ENCODE results near the gene CHRDL2.

CHRDL2 gene

DNA sequence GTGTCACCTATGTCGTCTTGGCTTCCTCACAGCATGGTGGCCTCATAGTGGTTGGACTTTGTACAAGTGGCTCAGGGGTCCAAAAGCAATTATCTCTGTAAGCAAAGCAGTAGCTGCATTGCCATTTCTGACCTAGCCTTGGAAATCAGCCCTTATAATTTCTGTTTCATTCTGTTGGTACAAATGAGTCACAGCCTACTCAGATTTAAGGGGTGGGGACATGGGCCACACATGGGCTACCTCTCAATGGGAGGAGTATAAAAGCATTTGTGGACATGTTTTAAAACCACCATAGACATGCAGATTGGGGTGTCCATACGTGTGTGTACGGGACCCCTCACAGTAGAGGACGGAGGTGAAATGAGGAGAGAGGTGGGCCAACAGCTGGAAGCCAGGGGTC, 41.6 kb downstream of the CHRDL2 start:
- H3K4me1 ChIP-seq (ENCODE audit: control insufficient read depth in 2 of 2, insufficient read depth in 2 of 2, low read length in 2 of 2): no peaks in the 10 kb centered on the region
- no peaks in the 10 kb centered on the region for H3K9me3 ChIP-seq (ENCODE audit: control insufficient read depth in 2 of 2, low read length in 2 of 2)
- no peaks in the 10 kb centered on the region for H3K36me3 ChIP-seq (ENCODE audit: control insufficient read depth in 2 of 2, insufficient read depth in 2 of 2, low read length in 2 of 2)
- H3K27me3 ChIP-seq (ENCODE audit: control insufficient read depth in 2 of 2, insufficient read depth in 2 of 2, low read length in 2 of 2): no peaks in the 10 kb centered on the region
- no peak overlapping the region for H3K4me3 ChIP-seq (ENCODE audit: low read length in 2 of 2)
- no peak overlapping the region for H3K9ac ChIP-seq (ENCODE audit: low read depth in 1 of 2, low read length in 2 of 2)
- H3K27ac ChIP-seq (ENCODE audit: low read depth in 2 of 2, low read length in 2 of 2): no peak overlapping the region

DNA sequence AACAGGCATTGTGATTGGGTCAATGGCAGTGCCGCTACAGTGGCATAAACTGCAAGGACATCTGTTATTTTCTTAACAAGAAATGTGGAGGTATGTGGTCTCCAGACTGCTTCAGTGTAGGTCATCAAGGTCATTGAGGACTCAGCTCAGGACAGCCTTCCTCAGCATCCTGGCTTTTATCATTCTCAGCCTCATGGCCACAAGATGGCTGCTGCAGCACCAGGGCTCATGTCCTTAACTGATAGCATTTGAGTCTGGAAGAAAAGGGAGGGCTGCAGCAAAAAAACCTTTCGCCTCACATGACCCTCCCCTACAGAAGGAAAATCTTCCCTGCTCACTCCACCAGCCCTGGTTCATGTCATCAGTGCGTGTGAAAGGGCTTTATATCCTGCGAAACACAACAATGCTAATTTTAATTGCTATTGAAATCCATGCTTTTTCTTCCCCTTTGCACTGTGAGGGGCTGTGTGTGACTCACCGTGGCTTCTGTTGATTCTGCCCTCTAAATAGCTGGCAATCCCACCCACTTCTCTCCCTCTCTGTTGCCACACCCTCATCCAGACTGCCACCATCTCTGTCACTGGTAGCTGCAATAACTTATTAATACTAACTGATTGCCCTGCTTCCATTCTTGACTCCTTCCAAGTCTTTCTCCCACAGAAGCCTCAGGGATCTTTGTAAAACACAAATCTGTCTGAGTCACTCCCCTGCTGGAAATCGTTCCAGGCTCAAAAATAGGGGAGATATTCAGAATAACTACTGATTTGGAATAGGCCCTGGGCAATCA, 43.8 kb downstream of the CHRDL2 start:
- no peak overlapping the region for H3K9ac ChIP-seq (ENCODE audit: low read depth in 1 of 2, low read length in 2 of 2)
- H3K4me1 ChIP-seq (ENCODE audit: control insufficient read depth in 2 of 2, insufficient read depth in 2 of 2, low read length in 2 of 2): peaks cover 0 to 5% of the 10 kb centered on the region in 2 donors
- no peak overlapping the region for H3K27ac ChIP-seq (ENCODE audit: low read depth in 2 of 2, low read length in 2 of 2)
- H3K36me3 ChIP-seq (ENCODE audit: control insufficient read depth in 2 of 2, insufficient read depth in 2 of 2, low read length in 2 of 2): no peaks in the 10 kb centered on the region
- no peak overlapping the region for H3K4me3 ChIP-seq (ENCODE audit: low read length in 2 of 2)
- H3K27me3 ChIP-seq (ENCODE audit: control insufficient read depth in 2 of 2, insufficient read depth in 2 of 2, low read length in 2 of 2): peaks cover 2 to 5% of the 10 kb centered on the region in 2 donors
- H3K9me3 ChIP-seq (ENCODE audit: control insufficient read depth in 2 of 2, low read length in 2 of 2): no peaks in the 10 kb centered on the region

GRCh38 chr11:74686792-74687191, 44.4 kb downstream of the CHRDL2 start:
- peaks cover 0 to 5% of the 10 kb centered on the region in 2 donors for H3K4me1 ChIP-seq (ENCODE audit: control insufficient read depth in 2 of 2, insufficient read depth in 2 of 2, low read length in 2 of 2)
- H3K27me3 ChIP-seq (ENCODE audit: control insufficient read depth in 2 of 2, insufficient read depth in 2 of 2, low read length in 2 of 2): peaks cover 2 to 5% of the 10 kb centered on the region in 2 donors
- no peak overlapping the region for H3K9ac ChIP-seq (ENCODE audit: low read depth in 1 of 2, low read length in 2 of 2)
- H3K4me3 ChIP-seq (ENCODE audit: low read length in 2 of 2): no peak overlapping the region
- H3K9me3 ChIP-seq (ENCODE audit: control insufficient read depth in 2 of 2, low read length in 2 of 2): no peaks in the 10 kb centered on the region
- H3K27ac ChIP-seq (ENCODE audit: low read depth in 2 of 2, low read length in 2 of 2): no peak overlapping the region
- H3K36me3 ChIP-seq (ENCODE audit: control insufficient read depth in 2 of 2, insufficient read depth in 2 of 2, low read length in 2 of 2): no peaks in the 10 kb centered on the region

DNA sequence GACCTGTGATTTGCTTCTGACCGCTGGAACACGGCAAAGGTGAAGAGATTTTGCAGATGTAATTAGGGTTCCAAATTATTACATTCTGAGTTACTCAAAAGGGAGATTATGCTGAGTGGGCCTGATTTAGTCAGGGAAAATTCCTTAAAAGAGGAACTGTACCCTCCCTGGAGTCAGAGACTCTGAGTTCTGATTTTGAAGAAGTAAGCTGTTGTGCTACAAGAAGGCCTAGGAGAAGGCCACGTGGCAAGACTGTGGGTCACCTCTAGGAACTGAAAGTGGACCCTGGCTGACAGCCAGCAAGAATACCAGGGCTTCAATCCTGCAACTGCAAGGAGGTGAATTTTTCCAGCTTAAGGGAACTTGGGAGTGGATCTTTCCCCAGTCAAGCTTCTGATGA, 45.3 kb downstream of the CHRDL2 start:
- Histone ChIP-seq H3K4me3 (ENCODE audit: low read length in 2 of 2) (no peak overlapping the region), H3K9ac (ENCODE audit: low read depth in 1 of 2, low read length in 2 of 2) (no peak overlapping the region), H3K27ac (ENCODE audit: low read depth in 2 of 2, low read length in 2 of 2) (no peak overlapping the region), H3K36me3 (ENCODE audit: control insufficient read depth in 2 of 2, insufficient read depth in 2 of 2, low read length in 2 of 2) (no peaks in the 10 kb centered on the region), H3K9me3 (ENCODE audit: control insufficient read depth in 2 of 2, low read length in 2 of 2) (no peaks in the 10 kb centered on the region), H3K27me3 (ENCODE audit: control insufficient read depth in 2 of 2, insufficient read depth in 2 of 2, low read length in 2 of 2) (peaks cover 2 to 5% of the 10 kb centered on the region in 2 donors), H3K4me1 (ENCODE audit: control insufficient read depth in 2 of 2, insufficient read depth in 2 of 2, low read length in 2 of 2) (peaks cover 0 to 5% of the 10 kb centered on the region in 2 donors)

- peaks cover 0 to 5% of the 10 kb centered on the region in 2 donors for H3K4me1 ChIP-seq (ENCODE audit: control insufficient read depth in 2 of 2, insufficient read depth in 2 of 2, low read length in 2 of 2)
- H3K27me3 ChIP-seq (ENCODE audit: control insufficient read depth in 2 of 2, insufficient read depth in 2 of 2, low read length in 2 of 2): peaks cover 2 to 5% of the 10 kb centered on the region in 2 donors
- no peaks in the 10 kb centered on the region for H3K36me3 ChIP-seq (ENCODE audit: control insufficient read depth in 2 of 2, insufficient read depth in 2 of 2, low read length in 2 of 2)
- H3K9me3 ChIP-seq (ENCODE audit: control insufficient read depth in 2 of 2, low read length in 2 of 2): no peaks in the 10 kb centered on the region
- H3K27ac ChIP-seq (ENCODE audit: low read depth in 2 of 2, low read length in 2 of 2): no peak overlapping the region
- H3K4me3 ChIP-seq (ENCODE audit: low read length in 2 of 2): no peak overlapping the region
- no peak overlapping the region for H3K9ac ChIP-seq (ENCODE audit: low read depth in 1 of 2, low read length in 2 of 2)
These were observed 45.9 kb downstream of the CHRDL2 start for GRCh38 chr11:74685338-74685737.

DNA sequence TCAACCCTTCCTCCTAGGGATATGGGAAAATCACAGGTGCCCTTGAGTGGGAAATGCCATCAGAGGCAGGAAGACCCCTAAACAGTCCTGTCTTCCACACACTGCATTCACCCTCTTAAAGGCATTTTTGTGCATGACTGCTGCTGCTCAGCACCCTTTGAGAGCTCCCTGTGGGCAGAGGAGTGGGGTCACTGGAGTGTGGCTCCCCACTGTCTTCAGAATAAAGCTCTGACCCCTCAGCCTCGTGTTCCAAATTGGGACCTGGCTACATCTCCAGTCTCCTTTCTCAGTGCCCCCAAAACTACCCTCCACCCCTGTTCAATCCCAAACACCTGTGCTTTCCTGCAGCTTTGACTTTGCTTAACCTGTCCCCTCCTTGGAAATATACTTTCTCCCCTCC, 46.6 kb downstream of the CHRDL2 start:
- Histone ChIP-seq H3K9me3 (ENCODE audit: control insufficient read depth in 2 of 2, low read length in 2 of 2) (no peaks in the 10 kb centered on the region), H3K27ac (ENCODE audit: low read depth in 2 of 2, low read length in 2 of 2) (no peak overlapping the region), H3K9ac (ENCODE audit: low read depth in 1 of 2, low read length in 2 of 2) (no peak overlapping the region), H3K27me3 (ENCODE audit: control insufficient read depth in 2 of 2, insufficient read depth in 2 of 2, low read length in 2 of 2) (peaks cover 2 to 5% of the 10 kb centered on the region in 2 donors), H3K4me1 (ENCODE audit: control insufficient read depth in 2 of 2, insufficient read depth in 2 of 2, low read length in 2 of 2) (peaks cover 0 to 5% of the 10 kb centered on the region in 2 donors), H3K36me3 (ENCODE audit: control insufficient read depth in 2 of 2, insufficient read depth in 2 of 2, low read length in 2 of 2) (no peaks in the 10 kb centered on the region), H3K4me3 (ENCODE audit: low read length in 2 of 2) (no peak overlapping the region)

GRCh38 chr11:74683941-74684481, 47.2 kb downstream of the CHRDL2 start:
- peaks cover 2 to 5% of the 10 kb centered on the region in 2 donors for H3K27me3 ChIP-seq (ENCODE audit: control insufficient read depth in 2 of 2, insufficient read depth in 2 of 2, low read length in 2 of 2)
- peaks cover 0 to 5% of the 10 kb centered on the region in 2 donors for H3K4me1 ChIP-seq (ENCODE audit: control insufficient read depth in 2 of 2, insufficient read depth in 2 of 2, low read length in 2 of 2)
- no peaks in the 10 kb centered on the region for H3K36me3 ChIP-seq (ENCODE audit: control insufficient read depth in 2 of 2, insufficient read depth in 2 of 2, low read length in 2 of 2)
- no peaks in the 10 kb centered on the region for H3K9me3 ChIP-seq (ENCODE audit: control insufficient read depth in 2 of 2, low read length in 2 of 2)
- H3K9ac ChIP-seq (ENCODE audit: low read depth in 1 of 2, low read length in 2 of 2): no peak overlapping the region
- H3K4me3 ChIP-seq (ENCODE audit: low read length in 2 of 2): no peak overlapping the region
- H3K27ac ChIP-seq (ENCODE audit: low read depth in 2 of 2, low read length in 2 of 2): no peak overlapping the region

- H3K27ac ChIP-seq (ENCODE audit: low read depth in 2 of 2, low read length in 2 of 2): no peak overlapping the region
- H3K36me3 ChIP-seq (ENCODE audit: control insufficient read depth in 2 of 2, insufficient read depth in 2 of 2, low read length in 2 of 2): no peaks in the 10 kb centered on the region
- peaks cover 0 to 5% of the 10 kb centered on the region in 2 donors for H3K4me1 ChIP-seq (ENCODE audit: control insufficient read depth in 2 of 2, insufficient read depth in 2 of 2, low read length in 2 of 2)
- no peak overlapping the region for H3K9ac ChIP-seq (ENCODE audit: low read depth in 1 of 2, low read length in 2 of 2)
- H3K27me3 ChIP-seq (ENCODE audit: control insufficient read depth in 2 of 2, insufficient read depth in 2 of 2, low read length in 2 of 2): peaks cover 2 to 5% of the 10 kb centered on the region in 2 donors
- H3K4me3 ChIP-seq (ENCODE audit: low read length in 2 of 2): peak overlapping the region; percentile 46 to 51
- H3K9me3 ChIP-seq (ENCODE audit: control insufficient read depth in 2 of 2, low read length in 2 of 2): no peaks in the 10 kb centered on the region
These were observed 47.9 kb downstream of the CHRDL2 start for GRCh38 chr11:74683279-74683871.

GRCh38 chr11:74682731-74683278, 48.4 kb downstream of the CHRDL2 start:
- Histone ChIP-seq H3K27me3 (ENCODE audit: control insufficient read depth in 2 of 2, insufficient read depth in 2 of 2, low read length in 2 of 2) (peaks cover 2 to 5% of the 10 kb centered on the region in 2 donors), H3K27ac (ENCODE audit: low read depth in 2 of 2, low read length in 2 of 2) (no peak overlapping the region), H3K9me3 (ENCODE audit: control insufficient read depth in 2 of 2, low read length in 2 of 2) (no peaks in the 10 kb centered on the region), H3K36me3 (ENCODE audit: control insufficient read depth in 2 of 2, insufficient read depth in 2 of 2, low read length in 2 of 2) (no peaks in the 10 kb centered on the region), H3K4me1 (ENCODE audit: control insufficient read depth in 2 of 2, insufficient read depth in 2 of 2, low read length in 2 of 2) (peaks cover 0 to 5% of the 10 kb centered on the region in 2 donors), H3K9ac (ENCODE audit: low read depth in 1 of 2, low read length in 2 of 2) (no peak overlapping the region), H3K4me3 (ENCODE audit: low read length in 2 of 2) (peak overlapping the region in 1 of 2 donors; percentile 51)
